GM12892 (cell line): ENCODE results near the gene ZNF77.

Experiments used
- POLR2A ChIP-seq: IDR thresholded peaks from 2 replicates; pipeline ENCODE4 v1.6.1; 2011; ENCODE audit warnings: low read depth, low read length, control low read depth
- POLR2AphosphoS5 ChIP-seq: IDR thresholded peaks from 2 replicates; pipeline ENCODE4 v1.6.1; 2011; ENCODE audit warnings: low read depth, low read length, control low read depth
- TAF1 ChIP-seq: IDR thresholded peaks from 2 replicates; pipeline ENCODE4 v1.6.1; 2011; ENCODE audit warnings: low read depth, mild to moderate bottlenecking, control low read depth, low read length, borderline replicate concordance

DNA sequence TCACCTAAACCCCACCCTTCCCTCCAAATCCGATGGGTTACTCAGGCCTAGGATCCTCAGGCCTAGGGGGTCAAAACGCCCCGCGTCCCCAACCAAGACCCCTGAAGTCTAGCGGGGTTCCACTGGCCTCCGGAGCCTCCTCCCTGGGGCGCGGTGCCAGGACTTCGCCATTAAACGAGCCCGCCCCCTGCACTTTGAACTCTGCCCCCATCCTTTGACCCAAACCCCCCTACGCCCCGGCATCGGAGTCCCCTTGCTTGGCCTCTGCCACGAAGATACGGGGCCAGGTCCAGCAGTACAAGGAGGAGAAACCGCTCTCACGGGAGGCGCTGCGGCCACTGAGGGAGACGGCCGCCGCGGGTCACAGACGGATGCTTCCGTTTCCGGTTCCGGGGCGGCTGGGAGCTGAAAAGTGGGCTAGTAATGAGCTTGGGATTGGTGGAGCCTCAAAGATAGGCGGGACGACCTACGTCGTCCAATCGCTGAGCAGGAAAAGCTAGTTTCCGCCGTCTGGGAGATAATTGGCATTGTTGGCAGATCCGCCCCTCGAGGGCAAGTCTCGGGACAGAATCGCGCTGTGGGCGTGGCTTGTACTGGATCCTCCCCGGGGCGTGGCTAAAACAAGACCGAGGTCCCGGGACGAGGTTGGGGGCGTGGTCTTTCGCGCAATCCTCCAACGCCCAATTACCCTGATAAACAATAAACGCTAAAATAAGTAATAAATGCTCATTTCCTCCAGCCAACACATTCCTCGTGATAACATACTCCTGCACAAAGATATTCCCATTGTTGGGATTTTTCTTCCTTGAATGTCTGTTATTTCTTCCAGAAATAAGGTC is 5.7 kb upstream of the ZNF77 start:
- TF ChIP-seq POLR2A (peak; percentile 96), POLR2AphosphoS5 (peak; percentile 94), TAF1 (peak; percentile 98)
